Mesothelial cell of epicardium (in vitro differentiated cells): ENCODE measurements around the gene SPAG16. TPM values are rescaled to one million over a fixed set of nuclear protein-coding genes. Genes with fewer than 3 reads are reported as not detected.

ENCODE experiments used
- DNase-seq, 2 experiments: peaks; one replicate each; pipeline ENCODE4 v3.0.0; 2021; ENCODE audit warnings: low spot score in 2 of 2; ENCODE audit not compliant: unreplicated experiment in 2 of 2
- H3K27ac Mint-ChIP-seq: 2 replicates; pipeline ENCODE4 v1.8.0; 2021; ENCODE audit warnings: mixed read lengths
- H3K27me3 Mint-ChIP-seq: 2 replicates; pipeline ENCODE4 v1.8.0; 2021; ENCODE audit warnings: low read depth, mixed read lengths
- H3K36me3 Mint-ChIP-seq: 2 replicates; pipeline ENCODE4 v1.8.0; 2021; ENCODE audit warnings: mixed read lengths
- H3K4me1 Mint-ChIP-seq: 2 replicates; pipeline ENCODE4 v1.8.0; 2021; ENCODE audit warnings: mixed read lengths
- H3K4me3 Mint-ChIP-seq: 2 replicates; pipeline ENCODE4 v1.8.0; 2021; ENCODE audit warnings: mild to moderate bottlenecking, moderate library complexity, mixed read lengths
- H3K9me3 Mint-ChIP-seq: 2 replicates; pipeline ENCODE4 v1.8.0; 2021; ENCODE audit warnings: mixed read lengths
- total RNA-seq: library from RNA; stranded (reverse); gene quantifications from 3 replicates; pipeline ENCODE4 v1.2.1, GENCODE V29; 2021
- TF ChIP-seq, protein P1 (sequence below): fragments of 200-600 bp; sonication (generic); IDR thresholded peaks from one replicate; pipeline ENCODE4 v1.5.0; 2021; ENCODE audit warnings: antibody characterized with exemption; ENCODE audit not compliant: unreplicated experiment

SPAG16 gene
- total RNA-seq, 1 donor from 2014 or later: 35.1 TPM

DNA sequence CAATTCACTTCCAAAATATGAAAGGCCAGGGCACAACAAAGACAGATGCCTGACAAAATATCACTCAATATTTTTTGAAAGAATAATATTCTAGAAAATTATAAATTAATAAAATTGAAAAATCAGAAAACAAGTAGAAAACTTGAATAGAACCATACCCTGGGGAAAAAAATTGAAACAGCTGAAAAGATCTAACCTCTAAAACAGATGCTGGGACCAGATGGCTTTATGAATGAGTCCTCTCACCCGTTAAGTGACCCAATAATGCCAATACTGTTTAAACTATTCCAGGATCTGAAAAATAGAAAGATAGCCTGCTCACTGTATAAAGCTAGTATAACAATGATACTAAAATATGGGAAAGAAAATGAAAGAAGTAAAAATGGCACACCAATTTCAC lies 804.3 kb downstream of the SPAG16 start:
- H3K4me3 Mint-ChIP-seq: no peak overlapping the region
- DNase-seq: no peak
- TF ChIP-seq, protein P1, sequence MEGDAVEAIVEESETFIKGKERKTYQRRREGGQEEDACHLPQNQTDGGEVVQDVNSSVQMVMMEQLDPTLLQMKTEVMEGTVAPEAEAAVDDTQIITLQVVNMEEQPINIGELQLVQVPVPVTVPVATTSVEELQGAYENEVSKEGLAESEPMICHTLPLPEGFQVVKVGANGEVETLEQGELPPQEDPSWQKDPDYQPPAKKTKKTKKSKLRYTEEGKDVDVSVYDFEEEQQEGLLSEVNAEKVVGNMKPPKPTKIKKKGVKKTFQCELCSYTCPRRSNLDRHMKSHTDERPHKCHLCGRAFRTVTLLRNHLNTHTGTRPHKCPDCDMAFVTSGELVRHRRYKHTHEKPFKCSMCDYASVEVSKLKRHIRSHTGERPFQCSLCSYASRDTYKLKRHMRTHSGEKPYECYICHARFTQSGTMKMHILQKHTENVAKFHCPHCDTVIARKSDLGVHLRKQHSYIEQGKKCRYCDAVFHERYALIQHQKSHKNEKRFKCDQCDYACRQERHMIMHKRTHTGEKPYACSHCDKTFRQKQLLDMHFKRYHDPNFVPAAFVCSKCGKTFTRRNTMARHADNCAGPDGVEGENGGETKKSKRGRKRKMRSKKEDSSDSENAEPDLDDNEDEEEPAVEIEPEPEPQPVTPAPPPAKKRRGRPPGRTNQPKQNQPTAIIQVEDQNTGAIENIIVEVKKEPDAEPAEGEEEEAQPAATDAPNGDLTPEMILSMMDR: no peak
- no peak overlapping the region for H3K27ac Mint-ChIP-seq
- H3K27me3 Mint-ChIP-seq: no peaks in the 10 kb centered on the region
- no peaks in the 10 kb centered on the region for H3K4me1 Mint-ChIP-seq
- H3K9me3 Mint-ChIP-seq: no peaks in the 10 kb centered on the region
- H3K36me3 Mint-ChIP-seq: no peaks in the 10 kb centered on the region

DNA sequence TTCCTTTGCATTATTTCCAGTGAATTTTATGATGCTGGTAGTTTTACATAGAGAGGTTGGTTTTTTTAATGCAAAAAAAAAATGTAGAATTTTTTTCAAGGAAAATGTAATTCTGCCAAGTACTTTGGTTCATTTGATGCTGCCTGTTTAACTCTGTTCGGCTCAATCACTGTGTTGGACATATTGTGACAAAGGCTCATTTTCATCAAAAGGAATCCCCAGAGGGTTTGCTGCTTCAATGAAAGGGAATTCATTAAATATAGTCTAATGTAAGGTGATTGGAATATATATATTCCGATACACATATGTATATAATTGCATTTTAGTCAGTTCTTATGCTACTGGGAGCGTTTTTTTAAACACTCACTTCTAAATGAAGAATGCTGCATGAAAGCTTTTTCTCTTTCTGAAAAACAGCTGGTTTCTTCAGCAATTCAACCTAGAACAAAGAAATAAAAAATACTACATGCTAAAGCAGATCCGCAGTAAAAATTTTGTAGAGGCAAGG lies 812.0 kb downstream of the SPAG16 start:
- Mint-ChIP-seq H3K4me1 (no peaks in the 10 kb centered on the region), H3K4me3 (no peak overlapping the region), H3K36me3 (no peaks in the 10 kb centered on the region), H3K9me3 (peaks cover 4% of the 10 kb centered on the region), H3K27me3 (no peaks in the 10 kb centered on the region), H3K27ac (no peak overlapping the region)
- TF ChIP-seq, protein P1: no peak
- DNase-seq: no peak

DNA sequence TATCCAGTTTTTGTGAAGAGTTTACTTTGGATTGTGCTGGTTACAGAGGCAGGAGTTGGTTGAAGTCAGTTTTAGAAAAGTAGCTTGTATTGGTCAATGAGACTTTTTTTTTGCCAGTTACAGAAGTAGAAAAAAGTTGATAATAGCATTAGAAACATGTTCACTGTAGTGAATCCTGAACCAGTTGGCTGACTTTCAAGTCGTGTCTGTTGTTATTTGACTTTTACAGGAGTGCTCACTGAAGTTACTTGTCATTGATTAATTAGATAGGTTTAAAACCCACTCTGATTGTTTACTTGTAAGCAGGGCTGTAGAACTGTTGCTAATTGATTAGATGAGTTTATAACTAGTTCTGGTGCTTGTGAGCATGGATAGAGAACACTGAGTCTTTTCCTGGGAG lies 814.5 kb downstream of the SPAG16 start:
- no peaks in the 10 kb centered on the region for H3K36me3 Mint-ChIP-seq
- TF ChIP-seq, protein P1: no peak
- H3K4me1 Mint-ChIP-seq: peaks cover 7% of the 10 kb centered on the region
- no peak for DNase-seq
- H3K9me3 Mint-ChIP-seq: peaks cover 4% of the 10 kb centered on the region
- H3K4me3 Mint-ChIP-seq: no peak overlapping the region
- H3K27me3 Mint-ChIP-seq: no peaks in the 10 kb centered on the region
- H3K27ac Mint-ChIP-seq: no peak overlapping the region

DNA sequence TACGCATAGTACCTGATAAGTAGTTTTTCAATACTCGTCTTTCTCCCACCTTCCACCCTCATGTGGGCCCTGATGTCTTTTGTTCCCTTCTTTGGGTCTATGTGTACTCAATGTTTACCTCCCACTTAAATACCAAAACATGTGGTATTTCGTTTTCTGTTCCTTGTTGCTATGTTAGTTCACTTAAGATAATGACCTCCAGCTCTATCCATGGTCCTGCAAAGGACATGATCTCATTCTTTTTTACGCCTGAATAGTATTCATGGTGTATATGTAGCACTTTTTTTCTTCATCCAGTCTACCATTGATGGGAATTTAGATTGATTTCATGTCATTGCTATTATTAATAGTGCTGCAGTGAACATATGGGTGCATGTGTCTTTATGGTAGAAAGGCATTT lies 816.2 kb downstream of the SPAG16 start:
- Mint-ChIP-seq H3K4me1 (peaks cover 13% of the 10 kb centered on the region), H3K36me3 (no peaks in the 10 kb centered on the region), H3K4me3 (no peak overlapping the region), H3K27me3 (no peaks in the 10 kb centered on the region), H3K27ac (no peak overlapping the region), H3K9me3 (peaks cover 4% of the 10 kb centered on the region)
- DNase-seq: no peak
- TF ChIP-seq, protein P1: no peak

DNA sequence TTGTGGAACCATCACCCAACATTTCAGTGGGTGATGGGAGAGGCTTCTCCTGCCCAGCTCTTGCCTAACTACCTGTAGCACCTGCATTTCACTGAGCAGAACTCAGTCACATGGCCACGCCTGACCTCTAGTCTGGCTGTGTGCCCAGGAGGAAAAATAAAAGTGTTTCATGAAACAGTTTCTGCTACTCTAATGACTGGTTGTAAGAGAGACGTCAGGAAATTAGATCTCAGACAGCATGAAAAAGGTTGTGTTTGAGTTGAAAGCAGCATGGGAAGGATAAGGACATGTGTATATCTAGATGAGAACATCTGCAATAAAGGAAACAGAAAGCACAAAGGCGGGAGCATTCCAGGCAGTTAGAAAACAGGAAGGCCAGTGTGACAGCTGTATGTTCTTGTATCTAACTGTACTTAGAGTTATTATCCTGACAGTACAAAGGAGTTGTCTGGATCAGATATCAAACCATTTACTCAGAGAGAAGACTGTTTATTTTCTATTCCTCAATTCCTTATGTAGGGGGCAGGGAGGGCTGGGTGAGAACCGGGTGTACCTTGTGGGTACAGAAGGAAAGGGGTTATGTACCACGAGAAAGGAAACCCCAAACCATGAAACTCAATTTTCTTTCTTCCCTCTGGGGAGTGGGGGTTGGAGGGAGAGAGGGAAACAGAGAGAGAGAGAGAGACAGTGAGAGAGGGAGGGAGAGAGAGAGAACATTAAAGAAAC lies 819.2 kb downstream of the SPAG16 start:
- no peaks in the 10 kb centered on the region for H3K27me3 Mint-ChIP-seq
- H3K27ac Mint-ChIP-seq: peak overlapping the region; percentile 27
- no peak overlapping the region for H3K4me3 Mint-ChIP-seq
- no peak for DNase-seq
- peaks cover 4% of the 10 kb centered on the region for H3K9me3 Mint-ChIP-seq
- TF ChIP-seq, protein P1: no peak
- H3K36me3 Mint-ChIP-seq: no peaks in the 10 kb centered on the region
- H3K4me1 Mint-ChIP-seq: peaks cover 13% of the 10 kb centered on the region
